Activated B cell treated with CpG ODN at 0.5 μM for 24 hours (primary cell): ENCODE measurements around the gene LRP2. TPM values are rescaled to one million over a fixed set of nuclear protein-coding genes. Genes with fewer than 3 reads are reported as not detected.

Experiments
- ATAC-seq: fragments of 200-7000 bp; cut with Tn5 transposase; one replicate; pipeline ENCODE4 v1.10.0; 2021; ENCODE audit warnings: low read depth, mild to moderate bottlenecking, moderate library complexity
- CTCF ChIA-PET: fragments of 350-600 bp; sonication (Branson Sonifier 250); formaldehyde crosslinking; loops from one replicate; lab custom pipeline; 2021; ENCODE audit warnings: antibody characterized with exemption; lab: Charles Lee
- POLR2A ChIA-PET: fragments of 350-600 bp; sonication (Branson Sonifier 250); formaldehyde crosslinking; loops from one replicate; lab custom pipeline; 2021; ENCODE audit warnings: antibody characterized with exemption; lab: Charles Lee
- DNase-seq: peaks from one replicate; pipeline ENCODE4 v3.0.0; 2022
- H3K27ac Mint-ChIP-seq: one replicate; pipeline ENCODE4 v1.8.0; 2020; ENCODE audit warnings: mixed read lengths
- H3K27me3 Mint-ChIP-seq: one replicate; pipeline ENCODE4 v1.8.0; 2021; ENCODE audit warnings: mixed read lengths
- H3K36me3 Mint-ChIP-seq: one replicate; pipeline ENCODE4 v1.8.0; 2021; ENCODE audit warnings: low read depth, mixed read lengths
- H3K4me1 Mint-ChIP-seq: one replicate; pipeline ENCODE4 v1.8.0; 2021; ENCODE audit warnings: mixed read lengths
- H3K4me3 Mint-ChIP-seq: one replicate; pipeline ENCODE4 v1.8.0; 2020; ENCODE audit warnings: mild to moderate bottlenecking, mixed read lengths
- H3K9me3 Mint-ChIP-seq: one replicate; pipeline ENCODE4 v1.8.0; 2020; ENCODE audit warnings: mixed read lengths
- intact Hi-C: fragments of 100-400 bp; cut with micrococcal nuclease; formaldehyde crosslinking; loops from one replicate; pipeline ENCODE4 v1.15.1; 2024
- total RNA-seq: library from RNA; stranded (reverse); gene quantifications from 2 replicates; pipeline ENCODE4 v1.2.3, GENCODE V29; 2022
- TF ChIP-seq, protein P1 (sequence below): fragments of 200-600 bp; IDR thresholded peaks from one replicate; pipeline ENCODE4 v1.8.0; 2022; ENCODE audit warnings: antibody characterized with exemption, mild to moderate bottlenecking

The LRP2 gene
- total RNA-seq, 1 donor from 2014 or later, result not detected

- ChIA-PET POLR2A (no interaction called here), CTCF (no interaction called here)
- no peak overlapping the region for H3K27ac Mint-ChIP-seq
- peaks cover 40% of the 10 kb centered on the region for H3K4me1 Mint-ChIP-seq
- ATAC-seq (no peak), DNase-seq (no peak)
- intact Hi-C loops, result no loop called here
- H3K27me3 Mint-ChIP-seq, result no peaks in the 10 kb centered on the region
- H3K4me3 Mint-ChIP-seq, result no peak overlapping the region
- TF ChIP-seq, protein P1, sequence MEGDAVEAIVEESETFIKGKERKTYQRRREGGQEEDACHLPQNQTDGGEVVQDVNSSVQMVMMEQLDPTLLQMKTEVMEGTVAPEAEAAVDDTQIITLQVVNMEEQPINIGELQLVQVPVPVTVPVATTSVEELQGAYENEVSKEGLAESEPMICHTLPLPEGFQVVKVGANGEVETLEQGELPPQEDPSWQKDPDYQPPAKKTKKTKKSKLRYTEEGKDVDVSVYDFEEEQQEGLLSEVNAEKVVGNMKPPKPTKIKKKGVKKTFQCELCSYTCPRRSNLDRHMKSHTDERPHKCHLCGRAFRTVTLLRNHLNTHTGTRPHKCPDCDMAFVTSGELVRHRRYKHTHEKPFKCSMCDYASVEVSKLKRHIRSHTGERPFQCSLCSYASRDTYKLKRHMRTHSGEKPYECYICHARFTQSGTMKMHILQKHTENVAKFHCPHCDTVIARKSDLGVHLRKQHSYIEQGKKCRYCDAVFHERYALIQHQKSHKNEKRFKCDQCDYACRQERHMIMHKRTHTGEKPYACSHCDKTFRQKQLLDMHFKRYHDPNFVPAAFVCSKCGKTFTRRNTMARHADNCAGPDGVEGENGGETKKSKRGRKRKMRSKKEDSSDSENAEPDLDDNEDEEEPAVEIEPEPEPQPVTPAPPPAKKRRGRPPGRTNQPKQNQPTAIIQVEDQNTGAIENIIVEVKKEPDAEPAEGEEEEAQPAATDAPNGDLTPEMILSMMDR, result no peak
- H3K36me3 Mint-ChIP-seq, result no peaks in the 10 kb centered on the region
- no peaks in the 10 kb centered on the region for H3K9me3 Mint-ChIP-seq
Measured at GRCh38 chr2:169077674-169078240, 284.6 kb downstream of the LRP2 start.

Other genes with a start within 250 kb of the LRP2 start
- 2.3 and 2.8 TPM in 2 replicates for gene BBS5, start 117.0 kb upstream of the LRP2 start, total RNA-seq
- gene KLHL41, start 147.2 kb upstream of the LRP2 start, total RNA-seq, result 0.24 and 0.27 TPM in 2 replicates
- gene FASTKD1, start 211.3 kb upstream of the LRP2 start, total RNA-seq, result 23.5 and 27.1 TPM in 2 replicates
- 68.0 and 69.8 TPM in 2 replicates for gene PPIG, start 221.8 kb upstream of the LRP2 start, total RNA-seq